NT2/D1 (cell line): ENCODE measurements around the gene IL17C.

Source experiments
- SUZ12 ChIP-seq: IDR thresholded peaks from 2 replicates; pipeline ENCODE4 v1.6.1; 2011; ENCODE audit not compliant: insufficient read length, insufficient read depth; ENCODE audit errors: extremely low read depth
- YY1 ChIP-seq: IDR thresholded peaks from 2 replicates; pipeline ENCODE4 v1.6.1; 2011; ENCODE audit not compliant: insufficient read length, insufficient read depth
- ZNF274 ChIP-seq: IDR thresholded peaks from 2 replicates; pipeline ENCODE4 v1.6.1; 2011; ENCODE audit warnings: mild to moderate bottlenecking, low read depth, low read length

- no peak for TF ChIP-seq YY1
- no peak for TF ChIP-seq SUZ12
- no peak for TF ChIP-seq ZNF274
Measured at GRCh38 chr16:88672776-88673175, 34.4 kb downstream of the IL17C start.
